Naive B cell (primary cell): ENCODE measurements around the gene WDR5. TPM values are rescaled to one million over a fixed set of nuclear protein-coding genes. Genes with fewer than 3 reads are reported as not detected.

Source experiments
- ATAC-seq, 2 donors: fragments of 150-1000 bp; cut with Tn5 transposase; 2 replicates each; pipeline ENCODE4 v1.10.0; 2021; ENCODE audit warnings: low read depth in 2 of 2, mild to moderate bottlenecking in 2 of 2, moderate library complexity in 2 of 2
- DNase-seq: peaks from one replicate; pipeline ENCODE4 v3.0.0; 2022
- H3K27ac Mint-ChIP-seq, 6 donors: one replicate each; pipeline ENCODE4 v1.8.0; 2020 to 2022; ENCODE audit warnings: mild to moderate bottlenecking in 6 of 6, mixed read lengths in 6 of 6, moderate library complexity in 5 of 6, inconsistent platforms in 2 of 6
- H3K27me3 Mint-ChIP-seq, 3 donors: one replicate each; pipeline ENCODE4 v1.8.0; 2021 to 2022; ENCODE audit warnings: mixed read lengths in 3 of 3, mild to moderate bottlenecking in 1 of 3
- H3K36me3 Mint-ChIP-seq, 2 donors: one replicate each; pipeline ENCODE4 v1.8.0; 2020 to 2022; ENCODE audit warnings: mixed read lengths in 2 of 2, inconsistent platforms in 1 of 2, mild to moderate bottlenecking in 1 of 2
- H3K4me1 Mint-ChIP-seq, 3 donors: one replicate each; pipeline ENCODE4 v1.8.0; 2020 to 2022; ENCODE audit warnings: mixed read lengths in 3 of 3, inconsistent platforms in 1 of 3, mild to moderate bottlenecking in 1 of 3, moderate library complexity in 1 of 3
- H3K4me3 Mint-ChIP-seq, 8 donors: one replicate each; pipeline ENCODE4 v1.8.0; 2020 to 2022; ENCODE audit warnings: mild to moderate bottlenecking in 8 of 8, mixed read lengths in 8 of 8, moderate library complexity in 8 of 8, inconsistent platforms in 2 of 8
- H3K9me3 Mint-ChIP-seq, 7 donors: one replicate each; pipeline ENCODE4 v1.8.0; 2020 to 2022; ENCODE audit warnings: mixed read lengths in 7 of 7, mild to moderate bottlenecking in 5 of 7, inconsistent platforms in 2 of 7, moderate library complexity in 1 of 7
- polyA plus RNA-seq, 6 donors: library from polyadenylated mRNA; unstranded; fragments of 300-500 nt; fragmentation: Illumina TruSeq; gene quantifications; one replicate each; pipeline ENCODE4 v1.2.3, GENCODE V29; 2021; ENCODE audit warnings: low read depth in 6 of 6

WDR5 gene
- polyA plus RNA-seq, 6 donors from 2014 or later: 5.1 to 20.2 (median 12.3) TPM

GRCh38 chr9:134175291-134175807, 39.5 kb downstream of the WDR5 start:
- Mint-ChIP-seq H3K36me3 (no peaks in the 10 kb centered on the region), H3K27ac (no peak overlapping the region), H3K4me1 (peaks cover 18 to 25% (median 19%) of the 10 kb centered on the region in 3 donors), H3K9me3 (peaks cover 0 to 1% (median 0%) of the 10 kb centered on the region in 7 donors), H3K27me3 (peaks cover 8 to 41% (median 38%) of the 10 kb centered on the region in 3 donors), H3K4me3 (peak overlapping the region in 1 of 8 donors; percentile 51)
- no peak for ATAC-seq
- DNase-seq: no peak

- DNase-seq (no peak), ATAC-seq (no peak)
- H3K9me3 Mint-ChIP-seq: peaks cover 0 to 1% (median 0%) of the 10 kb centered on the region in 7 donors
- peaks cover 8 to 47% (median 45%) of the 10 kb centered on the region in 3 donors for H3K27me3 Mint-ChIP-seq
- H3K36me3 Mint-ChIP-seq: no peaks in the 10 kb centered on the region
- H3K4me1 Mint-ChIP-seq: peaks cover 19 to 25% (median 20%) of the 10 kb centered on the region in 3 donors
- no peak overlapping the region for H3K4me3 Mint-ChIP-seq
- no peak overlapping the region for H3K27ac Mint-ChIP-seq
Observed at GRCh38 chr9:134175808-134176598, 40.1 kb downstream of the WDR5 start.

- H3K27ac Mint-ChIP-seq: peak overlapping the region in 1 of 6 donors; percentile 70
- peaks cover 8 to 49% (median 48%) of the 10 kb centered on the region in 3 donors for H3K27me3 Mint-ChIP-seq
- H3K4me3 Mint-ChIP-seq: peak overlapping the region in 1 of 8 donors; percentile 2
- H3K9me3 Mint-ChIP-seq: peaks cover 0 to 1% (median 0%) of the 10 kb centered on the region in 7 donors
- peaks cover 19 to 25% (median 21%) of the 10 kb centered on the region in 3 donors for H3K4me1 Mint-ChIP-seq
- no peak for DNase-seq
- no peak for ATAC-seq
- H3K36me3 Mint-ChIP-seq: no peaks in the 10 kb centered on the region
Observed at GRCh38 chr9:134176599-134176968, 40.7 kb downstream of the WDR5 start.

GRCh38 chr9:134177186-134177585, 41.3 kb downstream of the WDR5 start:
- H3K36me3 Mint-ChIP-seq: no peaks in the 10 kb centered on the region
- H3K4me1 Mint-ChIP-seq: peaks cover 19 to 22% (median 21%) of the 10 kb centered on the region in 3 donors
- peaks cover 8 to 50% (median 49%) of the 10 kb centered on the region in 3 donors for H3K27me3 Mint-ChIP-seq
- no peak overlapping the region for H3K4me3 Mint-ChIP-seq
- ATAC-seq: no peak
- peaks cover 0 to 1% (median 0%) of the 10 kb centered on the region in 7 donors for H3K9me3 Mint-ChIP-seq
- no peak for DNase-seq
- peak overlapping the region in 1 of 6 donors; percentile 79 for H3K27ac Mint-ChIP-seq

GRCh38 chr9:134177624-134178393, 41.9 kb downstream of the WDR5 start:
- Mint-ChIP-seq H3K27ac (peak overlapping the region in 1 of 6 donors; percentile 79), H3K4me1 (peaks cover 24 to 27% (median 26%) of the 10 kb centered on the region in 3 donors), H3K36me3 (no peaks in the 10 kb centered on the region), H3K4me3 (no peak overlapping the region), H3K9me3 (peaks cover 0 to 1% (median 0%) of the 10 kb centered on the region in 7 donors), H3K27me3 (peaks cover 13 to 56% (median 49%) of the 10 kb centered on the region in 3 donors)
- DNase-seq (no peak), ATAC-seq (no peak)

DNA sequence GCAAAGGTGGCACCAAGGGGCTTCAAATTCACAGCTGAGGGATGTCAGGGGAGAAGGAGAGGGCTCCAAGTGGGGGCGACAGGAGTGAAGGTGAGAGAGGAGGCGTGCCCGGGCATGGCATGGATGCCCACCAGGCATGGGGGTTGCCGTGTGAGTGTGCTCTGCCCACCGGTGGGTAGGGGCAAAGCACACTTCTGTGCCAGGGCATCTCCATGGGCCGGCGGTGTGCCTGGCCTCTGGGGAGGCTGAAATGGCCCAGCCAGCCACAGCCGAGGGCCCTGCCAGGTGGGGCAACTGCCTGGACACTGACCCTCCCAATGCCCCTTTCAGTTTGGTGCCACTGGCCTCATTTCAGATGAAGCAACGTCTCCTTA, 42.5 kb downstream of the WDR5 start:
- ATAC-seq (no peak), DNase-seq (no peak)
- H3K9me3 Mint-ChIP-seq: peaks cover 0 to 1% (median 0%) of the 10 kb centered on the region in 7 donors
- H3K27me3 Mint-ChIP-seq: peaks cover 13 to 57% (median 49%) of the 10 kb centered on the region in 3 donors
- H3K27ac Mint-ChIP-seq: no peak overlapping the region
- peaks cover 22 to 29% (median 25%) of the 10 kb centered on the region in 3 donors for H3K4me1 Mint-ChIP-seq
- no peaks in the 10 kb centered on the region for H3K36me3 Mint-ChIP-seq
- no peak overlapping the region for H3K4me3 Mint-ChIP-seq

GRCh38 chr9:134178768-134179551, 43.1 kb downstream of the WDR5 start:
- Mint-ChIP-seq H3K27ac (peak overlapping the region in 1 of 6 donors; percentile 80), H3K27me3 (peaks cover 13 to 57% (median 49%) of the 10 kb centered on the region in 3 donors), H3K4me3 (no peak overlapping the region), H3K36me3 (no peaks in the 10 kb centered on the region), H3K4me1 (peaks cover 20 to 28% (median 22%) of the 10 kb centered on the region in 3 donors), H3K9me3 (peaks cover 0 to 1% (median 0%) of the 10 kb centered on the region in 7 donors)
- ATAC-seq: no peak
- DNase-seq: no peak

DNA sequence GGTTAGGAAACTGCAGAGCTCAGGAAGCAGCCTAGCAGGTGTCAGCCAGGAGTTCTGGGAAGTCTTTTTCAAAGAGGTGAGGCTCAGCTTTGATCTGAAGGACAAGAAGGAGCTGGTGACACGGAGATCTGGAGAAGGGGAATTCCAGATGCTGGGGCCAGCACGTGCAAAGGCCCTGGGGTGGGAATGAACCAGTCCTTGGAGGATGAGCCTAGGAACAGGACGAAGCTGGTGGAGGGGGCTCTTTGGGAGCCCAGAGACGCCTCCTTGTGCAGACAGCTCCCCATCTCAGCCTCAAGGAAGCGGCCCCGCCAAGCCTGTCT, 43.7 kb downstream of the WDR5 start:
- Mint-ChIP-seq H3K4me1 (peaks cover 14 to 22% (median 16%) of the 10 kb centered on the region in 3 donors), H3K27ac (peak overlapping the region in 1 of 6 donors; percentile 80), H3K4me3 (no peak overlapping the region), H3K27me3 (peaks cover 9 to 57% (median 49%) of the 10 kb centered on the region in 3 donors), H3K36me3 (no peaks in the 10 kb centered on the region), H3K9me3 (peaks cover 0 to 1% (median 0%) of the 10 kb centered on the region in 7 donors)
- ATAC-seq (no peak), DNase-seq (no peak)

GRCh38 chr9:134179918-134180785, 44.3 kb downstream of the WDR5 start:
- no peaks in the 10 kb centered on the region for H3K36me3 Mint-ChIP-seq
- ATAC-seq (no peak), DNase-seq (no peak)
- peak overlapping the region in 1 of 8 donors; percentile 65 for H3K4me3 Mint-ChIP-seq
- peaks cover 0 to 1% (median 0%) of the 10 kb centered on the region in 7 donors for H3K9me3 Mint-ChIP-seq
- peaks cover 8 to 16% (median 10%) of the 10 kb centered on the region in 3 donors for H3K4me1 Mint-ChIP-seq
- peak overlapping the region in 1 of 6 donors; percentile 77 for H3K27ac Mint-ChIP-seq
- peaks cover 9 to 57% (median 49%) of the 10 kb centered on the region in 3 donors for H3K27me3 Mint-ChIP-seq

DNA sequence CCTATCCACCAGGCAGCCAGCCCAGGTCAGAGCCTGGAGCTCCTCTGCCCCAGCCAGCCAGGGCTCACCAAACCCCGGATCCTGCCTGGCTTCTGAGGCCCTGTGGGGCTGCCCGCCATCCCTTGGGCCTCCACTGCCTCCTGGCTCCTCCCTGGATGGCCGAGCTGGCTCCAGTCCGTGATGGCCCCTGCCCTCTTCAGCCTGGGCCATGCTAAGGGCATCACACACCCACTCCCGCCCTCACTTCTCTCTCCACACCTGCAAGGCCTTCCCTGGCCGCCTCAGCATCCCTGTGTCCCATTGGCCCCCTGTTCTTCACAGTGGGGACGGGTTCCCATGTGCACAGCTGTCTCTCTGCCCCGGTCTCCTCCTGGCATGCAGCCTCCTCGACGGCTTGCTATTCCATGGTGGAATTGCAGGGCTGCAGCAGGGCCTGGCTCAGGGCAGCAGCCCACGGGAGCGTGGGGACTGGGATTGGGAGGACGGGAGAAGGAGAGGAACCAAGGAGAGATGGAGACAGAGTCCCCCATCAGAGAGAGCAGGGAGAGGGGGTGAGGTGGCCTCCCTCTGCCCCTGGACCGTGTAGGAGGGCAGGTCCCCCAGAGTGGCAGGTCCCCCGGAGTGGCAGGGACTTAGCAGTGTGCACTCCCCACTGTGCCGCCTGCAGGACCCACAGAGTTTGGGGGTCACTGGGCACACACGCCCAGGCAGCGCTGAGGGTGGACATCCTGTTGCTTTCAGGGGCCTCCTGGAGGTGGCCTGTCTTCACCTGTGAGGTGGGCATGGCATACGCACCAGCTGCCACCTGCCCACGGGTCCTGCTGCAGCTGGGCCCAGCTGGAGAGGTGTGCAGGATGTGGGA, 45.1 kb downstream of the WDR5 start:
- Mint-ChIP-seq H3K9me3 (peaks cover 0 to 1% (median 0%) of the 10 kb centered on the region in 7 donors), H3K4me3 (no peak overlapping the region), H3K36me3 (no peaks in the 10 kb centered on the region), H3K27me3 (peaks cover 13 to 57% (median 49%) of the 10 kb centered on the region in 3 donors), H3K4me1 (peaks cover 15 to 24% (median 17%) of the 10 kb centered on the region in 3 donors), H3K27ac (no peak overlapping the region)
- ATAC-seq: no peak
- no peak for DNase-seq

DNA sequence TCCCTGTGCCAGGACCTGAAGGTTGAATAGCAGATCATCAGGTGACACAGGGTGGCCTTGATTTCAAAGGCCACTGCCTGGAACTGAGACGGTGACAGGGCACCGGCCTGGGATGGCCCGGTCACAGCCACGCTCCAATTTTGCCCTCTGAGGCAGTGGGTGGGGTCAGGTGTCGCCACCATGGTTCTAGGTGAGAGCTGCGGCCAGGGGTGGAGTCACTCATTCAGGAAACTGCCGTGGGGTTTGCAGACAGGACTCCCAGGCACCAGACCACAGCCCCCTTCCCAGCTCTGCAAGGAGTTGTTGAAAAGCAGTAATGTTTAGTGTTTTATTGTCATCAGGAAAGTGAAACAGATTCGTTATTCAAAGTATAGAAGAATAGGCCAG, 45.8 kb downstream of the WDR5 start:
- peak overlapping the region in 2 of 6 donors; percentile 42 to 94 for H3K27ac Mint-ChIP-seq
- no peaks in the 10 kb centered on the region for H3K36me3 Mint-ChIP-seq
- H3K9me3 Mint-ChIP-seq: peaks cover 0 to 1% (median 0%) of the 10 kb centered on the region in 7 donors
- ATAC-seq (no peak), DNase-seq (no peak)
- peaks cover 15 to 29% (median 18%) of the 10 kb centered on the region in 3 donors for H3K4me1 Mint-ChIP-seq
- H3K4me3 Mint-ChIP-seq: no peak overlapping the region
- peaks cover 14 to 55% (median 44%) of the 10 kb centered on the region in 3 donors for H3K27me3 Mint-ChIP-seq
